HepG2 (cell line): ENCODE results near the gene DCT. TPM values are rescaled to one million over a fixed set of nuclear protein-coding genes. Genes with fewer than 3 reads are reported as not detected.

Experiments
- polyA plus RNA-seq, 8 experiments: library from polyadenylated mRNA; depleted of rRNA in 3 of 8; stranded (reverse) in 7 of 8; unstranded in 1 of 8; fragments of >200 nt; fragmentation: Illumina TruSeq in 4 of 8; extraction: Trizol in 4 of 8; gene quantifications; 2 replicates each; pipeline versions ENCODE4 v1.2.1 to v1.2.3, GENCODE V29; 2011 to 2016; ENCODE audit warnings: low read depth in 4 of 8, missing spikeins in 1 of 8, mixed read lengths in 1 of 8; ENCODE audit not compliant: insufficient read depth in 1 of 8
- total RNA-seq, 5 experiments: library from RNA; depleted of rRNA; stranded (reverse); fragments of >200 nt; fragmentation: Illumina TruSeq; extraction: Trizol; gene quantifications; 2 replicates each; pipeline ENCODE4 v1.2.3, GENCODE V29; 2016; ENCODE audit warnings: low read depth in 1 of 5

The DCT gene
- total and polyA plus RNA-seq, 2 of the 13 experiments (the other 11 are each of a cell fraction or from before 2014, with no cell fraction given), result not detected

Other genes with a start within 250 kb of the DCT start
- gene TGDS, start 116.5 kb upstream of the DCT start, total RNA-seq (2016; rRNA removed; fragmentation: Illumina TruSeq; extraction: Trizol), result 17.9 and 25.0 TPM in 2 replicates
- gene TGDS, start 116.5 kb upstream of the DCT start, polyA plus RNA-seq (2011; rRNA removed), result 11.8 and 15.5 TPM in 2 replicates
- gene GPR180, start 122.2 kb upstream of the DCT start, total RNA-seq (2016; rRNA removed; fragmentation: Illumina TruSeq; extraction: Trizol), result not detected in 2 replicates
- not detected in 2 replicates for gene GPR180, start 122.2 kb upstream of the DCT start, polyA plus RNA-seq (2011; rRNA removed)
- not detected in 2 replicates for gene SOX21, start 232.9 kb upstream of the DCT start, total RNA-seq (2016; rRNA removed; fragmentation: Illumina TruSeq; extraction: Trizol)
- gene SOX21, start 232.9 kb upstream of the DCT start, polyA plus RNA-seq (2011; rRNA removed), result not detected in 2 replicates